IMR-90 (cell line): ENCODE results near the gene CCSER2. TPM values are rescaled to one million over a fixed set of nuclear protein-coding genes. Genes with fewer than 3 reads are reported as not detected.

Source experiments
- ATAC-seq: fragments of 200-7000 bp; cut with Tn5 transposase; 2 replicates; pipeline ENCODE4 v1.9.1; 2020; ENCODE audit warnings: low read depth, mild to moderate bottlenecking, moderate library complexity
- BruUV-seq: library from RNA; stranded (reverse); fragments of 400-500 nt; replicated peaks from 2 replicates; lab custom pipeline; 2021; lab: Mats Ljungman, UMichigan
- CTCF ChIA-PET: fragments of 300-600 bp; formaldehyde crosslinking; extraction: SDS; loops from one replicate; lab custom pipeline; 2021; ENCODE audit warnings: antibody characterized with exemption; lab: Yijun Ruan, JAX
- POLR2A ChIA-PET: fragments of 300-600 bp; sonication (Branson Sonifier 250); formaldehyde crosslinking; loops from one replicate; lab custom pipeline; 2022; ENCODE audit warnings: antibody characterized with exemption; ENCODE audit not compliant: unreplicated experiment; lab: Charles Lee
- DNase-seq: peaks from one replicate; pipeline ENCODE4 v3.0.0; 2013
- H2AFZ ChIP-seq: replicated peaks from 2 replicates; pipeline ENCODE3; 2013; ENCODE audit warnings: low read length, mild to moderate bottlenecking; ENCODE audit not compliant: poor library complexity
- H2AK5ac ChIP-seq: 2 replicates; pipeline ENCODE4 v1.6.1; 2013; ENCODE audit warnings: low read depth, low read length, inconsistent platforms
- H2AK9ac ChIP-seq: replicated peaks from 2 replicates; pipeline ENCODE3; 2013; ENCODE audit warnings: mild to moderate bottlenecking, low read depth, low read length, moderate library complexity; ENCODE audit not compliant: poor library complexity
- H2BK120ac ChIP-seq: 2 replicates; pipeline ENCODE4 v1.6.1; 2013; ENCODE audit warnings: low read depth, low read length, inconsistent platforms
- H2BK15ac ChIP-seq: 3 replicates; pipeline ENCODE4 v1.6.1; 2013; ENCODE audit warnings: low read depth, low read length, inconsistent platforms
- H2BK20ac ChIP-seq: 2 replicates; pipeline ENCODE4 v1.6.1; 2013; ENCODE audit warnings: low read depth, mild to moderate bottlenecking, inconsistent platforms, low read length, moderate library complexity
- H2BK5ac ChIP-seq: 2 replicates; pipeline ENCODE4 v1.6.1; 2013; ENCODE audit warnings: mild to moderate bottlenecking, low read depth, low read length, inconsistent platforms; ENCODE audit not compliant: poor library complexity, severe bottlenecking
- H3K14ac ChIP-seq: replicated peaks from 2 replicates; pipeline ENCODE4 v1.6.1; 2013; ENCODE audit warnings: low read depth, low read length, inconsistent platforms
- H3K18ac ChIP-seq: 2 replicates; pipeline ENCODE4 v1.6.1; 2013; ENCODE audit warnings: low read depth, low read length, control low read depth
- H3K23ac ChIP-seq: 2 replicates; pipeline ENCODE4 v1.6.1; 2013; ENCODE audit warnings: low read depth, low read length, inconsistent platforms
- H3K27ac ChIP-seq: 2 replicates; pipeline ENCODE4 v1.5.1; 2013; ENCODE audit warnings: mild to moderate bottlenecking, control low read depth, low read length; ENCODE audit not compliant: insufficient read depth
- H3K27me3 ChIP-seq: 2 replicates; pipeline ENCODE4 v1.6.1; 2013; ENCODE audit warnings: low read length; ENCODE audit not compliant: control insufficient read depth, insufficient read depth
- H3K36me3 ChIP-seq: 2 replicates; pipeline ENCODE4 v1.6.1; 2013; ENCODE audit warnings: low read length, mixed read lengths; ENCODE audit not compliant: control insufficient read depth, insufficient read depth
- H3K4ac ChIP-seq: 2 replicates; pipeline ENCODE4 v1.6.1; 2013; ENCODE audit warnings: low read depth, low read length, inconsistent platforms
- H3K4me1 ChIP-seq: 2 replicates; pipeline ENCODE4 v1.6.1; 2013; ENCODE audit warnings: low read length, mixed read lengths; ENCODE audit not compliant: control insufficient read depth, insufficient read depth
- H3K4me2 ChIP-seq: 2 replicates; pipeline ENCODE4 v1.6.1; 2013; ENCODE audit warnings: low read depth, mild to moderate bottlenecking, control low read depth, low read length, moderate library complexity
- H3K4me3 ChIP-seq: 2 replicates; pipeline ENCODE4 v1.5.1; 2013; ENCODE audit warnings: low read depth, mild to moderate bottlenecking, control low read depth, low read length, moderate library complexity; ENCODE audit not compliant: insufficient read depth
- H3K56ac ChIP-seq: 2 replicates; pipeline ENCODE4 v1.6.1; 2013; ENCODE audit warnings: low read length, inconsistent platforms; ENCODE audit not compliant: insufficient read depth; ENCODE audit errors: extremely low read depth
- H3K79me1 ChIP-seq, 2 experiments: 2 replicates each; pipeline ENCODE4 v1.6.1; 2013; ENCODE audit warnings: low read length in 2 of 2, inconsistent platforms in 1 of 2, low read depth in 1 of 2
- H3K9ac ChIP-seq: 2 replicates; pipeline ENCODE4 v1.6.1; 2013; ENCODE audit warnings: low read depth, low read length, control low read depth
- H3K9me1 ChIP-seq: 2 replicates; pipeline ENCODE4 v1.6.1; 2013; ENCODE audit warnings: low read length, inconsistent platforms; ENCODE audit not compliant: insufficient read depth
- H3K9me3 ChIP-seq: 2 replicates; pipeline ENCODE4 v1.6.1; 2013; ENCODE audit warnings: low read length; ENCODE audit not compliant: control insufficient read depth, insufficient read depth
- H4K20me1 ChIP-seq: 2 replicates; pipeline ENCODE4 v1.6.1; 2013; ENCODE audit warnings: low read length, inconsistent platforms; ENCODE audit not compliant: insufficient read depth
- H4K5ac ChIP-seq: 2 replicates; pipeline ENCODE4 v1.6.1; 2013; ENCODE audit warnings: mild to moderate bottlenecking, low read depth, low read length, control low read depth
- H4K8ac ChIP-seq, 2 experiments: 2 replicates each; pipeline ENCODE4 v1.6.1; 2013; ENCODE audit warnings: low read depth in 2 of 2, low read length in 2 of 2, control low read depth in 1 of 2, inconsistent platforms in 1 of 2
- H4K91ac ChIP-seq: 2 replicates; pipeline ENCODE4 v1.6.1; 2013; ENCODE audit warnings: low read depth, low read length, inconsistent platforms; ENCODE audit not compliant: insufficient read depth
- BHLHE40 ChIP-seq: fragments of 150-350 bp; IDR thresholded peaks from 2 replicates; pipeline ENCODE4 v1.6.1; 2016; ENCODE audit warnings: mild to moderate bottlenecking, low read depth, low read length
- CTCF ChIP-seq: conservative IDR thresholded peaks from 2 replicates; pipeline ENCODE4 v1.5.1; 2012; ENCODE audit warnings: mild to moderate bottlenecking, low read depth, low read length, improper control_type of control experiment
- MAZ ChIP-seq: IDR thresholded peaks from 2 replicates; pipeline ENCODE4 v1.6.1; 2012; ENCODE audit warnings: low read depth, mild to moderate bottlenecking, low read length, improper control_type of control experiment, moderate library complexity, borderline replicate concordance
- RAD21 ChIP-seq: IDR thresholded peaks from 2 replicates; pipeline ENCODE4 v1.6.1; 2012; ENCODE audit warnings: low read length, improper control_type of control experiment
- RCOR1 ChIP-seq: IDR thresholded peaks from 2 replicates; pipeline ENCODE4 v1.6.1; 2012; ENCODE audit warnings: mild to moderate bottlenecking, low read length, improper control_type of control experiment; ENCODE audit not compliant: insufficient replicate concordance
- SMC3 ChIP-seq: fragments of 150-350 bp; IDR thresholded peaks from 2 replicates; pipeline ENCODE4 v1.6.1; 2016; ENCODE audit warnings: low read depth, mild to moderate bottlenecking, antibody characterized with exemption, low read length, moderate library complexity
- WGBS, 2 experiments: methylation state at CpG; one replicate each; pipeline versions ENCODE4 v1.1.5 to v1.1.7; 2013; ENCODE audit warnings: missing lambda C conversion rate in 2 of 2; ENCODE audit not compliant: insufficient read length in 1 of 2; ENCODE audit errors: extremely low coverage in 2 of 2; 5-methylcytosine and 5-hydroxymethylcytosine counted together
- dilution Hi-C: fragments of 300-500 bp; cut with HindIII; formaldehyde crosslinking; loops from one replicate; pipeline ENCODE4 v1.14.3; 2018; ENCODE audit warnings: low sequenced_read_pairs; ENCODE audit not compliant: unreplicated experiment
- in situ Hi-C: fragments of 300-500 bp; cut with MboI; formaldehyde crosslinking; loops from 3 replicates; pipeline ENCODE4 v1.14.3; 2019; ENCODE audit warnings: low sequenced_read_pairs, inconsistent platforms, mixed read lengths
- intact Hi-C: fragments of 100-400 bp; cut with micrococcal nuclease; formaldehyde crosslinking; loops from 2 replicates; pipeline ENCODE4 v1.10.0; 2022
- polyA plus RNA-seq, 3 experiments: library from polyadenylated mRNA; depleted of rRNA; stranded (reverse); fragments of >200 nt; gene quantifications; 2 replicates each; pipeline ENCODE4 v1.2.3, GENCODE V29; 2012; ENCODE audit warnings: low replicate concordance in 1 of 3
- total RNA-seq: library from RNA; depleted of rRNA; stranded (reverse); fragments of >200 nt; gene quantifications from 2 replicates; pipeline ENCODE4 v1.2.3, GENCODE V29; 2012

The CCSER2 gene
- total and polyA plus RNA-seq, 2 of the 4 experiments (the other 2 are of a cell fraction): 20.4 to 31.7 TPM

DNA sequence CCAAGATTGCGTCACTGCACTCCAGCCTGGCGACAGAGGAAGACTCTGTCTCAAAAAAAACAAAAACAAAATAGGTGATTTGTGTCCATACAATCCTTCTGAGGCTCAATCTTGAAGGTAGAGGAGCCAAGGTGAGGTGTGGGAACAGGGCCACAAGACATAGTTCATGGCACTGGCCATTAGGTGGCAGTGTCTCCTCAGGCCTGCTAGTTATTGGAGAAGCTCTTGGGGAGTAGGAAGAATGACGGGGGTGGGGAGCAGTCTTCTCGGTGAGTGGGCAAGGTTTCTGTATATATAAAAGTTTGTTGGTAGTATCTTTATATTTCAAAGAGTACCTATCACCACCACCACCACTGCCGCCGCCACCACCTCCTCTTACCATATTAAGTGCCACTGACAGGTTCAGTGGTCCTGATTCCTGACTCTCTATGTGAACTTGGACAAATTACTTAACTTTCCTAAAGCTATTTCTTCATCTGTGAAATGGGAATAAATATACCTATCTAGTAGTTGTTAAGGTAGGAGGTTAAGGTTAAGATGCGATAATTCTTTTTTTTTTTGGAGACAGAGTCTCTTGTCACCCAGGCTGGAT is 24.0 kb downstream of the CCSER2 start:
- in situ Hi-C loops: no loop called here
- no peak overlapping the region for H2AFZ ChIP-seq
- H2BK5ac ChIP-seq: no peak overlapping the region
- no TSS peak for BruUV-seq
- ChIA-PET POLR2A (no interaction called here), CTCF (interaction anchor here (0.7 to 1.4 kb wide), 11 partner anchors 9 to 186 kb away, joined by 3 to 5 read pairs (median 3); no protein-coding TSS in a partner anchor)
- no peak overlapping the region for H2BK120ac ChIP-seq
- H2AK9ac ChIP-seq: peak overlapping the region; percentile 15
- H3K4me3 ChIP-seq: no peak overlapping the region
- no peak overlapping the region for H3K23ac ChIP-seq
- no peak overlapping the region for H4K8ac ChIP-seq
- H3K18ac ChIP-seq: no peak overlapping the region
- no peak overlapping the region for H2BK20ac ChIP-seq
- H2BK15ac ChIP-seq: no peak overlapping the region
- no CpG with 5 or more reads among the region's 7 CpGs for WGBS, 2 experiments
- no peak overlapping the region for H4K5ac ChIP-seq
- DNase-seq (peak; percentile 72), ATAC-seq (peak; percentile 75)
- H3K27me3 ChIP-seq: no peaks in the 10 kb centered on the region
- peaks cover 45% of the 10 kb centered on the region for H4K20me1 ChIP-seq
- TF ChIP-seq BHLHE40: no peak
- peak; percentile 59 for TF ChIP-seq SMC3
- TF ChIP-seq CTCF: peak; percentile 74
- TF ChIP-seq RCOR1: no peak
- TF ChIP-seq MAZ: no peak
- TF ChIP-seq RAD21: peak; percentile 82
- no peak overlapping the region for H3K27ac ChIP-seq
- no peak overlapping the region for H3K4ac ChIP-seq
- H4K91ac ChIP-seq: no peak overlapping the region
- peak overlapping the region; percentile 51; the same call in 1 of the 2 replicates for H2AK5ac ChIP-seq
- intact Hi-C loops: loop anchor here (1.0 to 2.0 kb wide), 2 partner anchors 88 to 185 kb away; no protein-coding TSS in a partner anchor
- H3K36me3 ChIP-seq: no peaks in the 10 kb centered on the region
- H3K56ac ChIP-seq: no peak overlapping the region
- peaks cover 12% of the 10 kb centered on the region for H3K4me1 ChIP-seq
- peaks cover 21 to 62% of the 10 kb centered on the region in 2 experiments for H3K79me1 ChIP-seq
- no peak overlapping the region for H3K4me2 ChIP-seq
- H3K14ac ChIP-seq: no peak overlapping the region
- no peaks in the 10 kb centered on the region for H3K9me3 ChIP-seq
- peaks cover 10% of the 10 kb centered on the region for H3K9me1 ChIP-seq
- no peak overlapping the region for H3K9ac ChIP-seq
- dilution Hi-C loops: no loop called here
